HG03196 (cell line): ENCODE results near the gene VAMP5.
A peak's percentile ranks its signal among the peaks of the same experiment; 100 is the strongest.
"Not testable (repeated sequence)": the region's sequence is repeated elsewhere in the genome, so short reads cannot be mapped to it uniquely, and the experiment has no call there.

Source experiments
- ATAC-seq: cut with Tn5 transposase; IDR thresholded peaks from one replicate; pipeline ENCODE4 v1.9.1; 2021; ENCODE audit not compliant: unreplicated experiment

Gene VAMP5

DNA sequence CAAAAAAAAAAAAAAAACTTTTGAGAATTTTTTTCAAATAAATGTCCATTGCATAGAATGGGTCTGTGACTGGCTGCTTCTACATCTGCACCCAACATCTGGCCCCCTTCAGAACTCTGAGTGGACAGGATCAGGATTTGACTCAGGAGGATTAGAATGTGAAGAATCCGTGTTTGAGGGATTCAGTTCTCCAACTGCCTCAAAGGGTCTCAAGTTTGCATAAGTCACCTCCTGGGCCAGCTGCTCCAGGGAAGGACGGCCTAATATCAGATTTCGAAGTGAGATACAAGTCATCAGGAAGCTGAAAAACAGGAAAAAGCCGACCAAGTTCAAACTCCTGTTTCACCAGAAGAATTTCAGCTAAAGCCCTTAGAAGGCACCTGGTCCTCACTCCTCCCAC, 34.4 kb upstream of the VAMP5 start:
- ATAC-seq, result no peak

DNA sequence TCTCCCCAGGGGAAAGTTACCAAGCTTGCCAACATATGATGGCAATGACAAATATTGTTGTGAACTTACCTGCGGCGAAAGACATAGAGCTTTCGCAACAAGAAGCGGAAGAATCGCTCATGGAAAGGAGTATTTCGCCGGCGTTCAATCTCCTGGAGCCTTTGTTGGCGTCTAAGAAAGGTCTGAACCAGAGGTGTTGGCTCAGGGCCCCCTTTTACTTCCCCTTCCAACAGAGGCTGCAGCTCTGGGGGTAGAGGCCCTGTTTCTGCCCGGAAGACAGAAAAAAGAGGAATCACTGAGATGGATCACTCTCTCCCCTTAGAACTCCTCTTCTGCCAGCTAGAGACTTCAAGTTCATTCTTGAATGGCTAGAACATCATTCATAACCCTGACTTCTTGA, 33.7 kb upstream of the VAMP5 start:
- ATAC-seq, result no peak

DNA sequence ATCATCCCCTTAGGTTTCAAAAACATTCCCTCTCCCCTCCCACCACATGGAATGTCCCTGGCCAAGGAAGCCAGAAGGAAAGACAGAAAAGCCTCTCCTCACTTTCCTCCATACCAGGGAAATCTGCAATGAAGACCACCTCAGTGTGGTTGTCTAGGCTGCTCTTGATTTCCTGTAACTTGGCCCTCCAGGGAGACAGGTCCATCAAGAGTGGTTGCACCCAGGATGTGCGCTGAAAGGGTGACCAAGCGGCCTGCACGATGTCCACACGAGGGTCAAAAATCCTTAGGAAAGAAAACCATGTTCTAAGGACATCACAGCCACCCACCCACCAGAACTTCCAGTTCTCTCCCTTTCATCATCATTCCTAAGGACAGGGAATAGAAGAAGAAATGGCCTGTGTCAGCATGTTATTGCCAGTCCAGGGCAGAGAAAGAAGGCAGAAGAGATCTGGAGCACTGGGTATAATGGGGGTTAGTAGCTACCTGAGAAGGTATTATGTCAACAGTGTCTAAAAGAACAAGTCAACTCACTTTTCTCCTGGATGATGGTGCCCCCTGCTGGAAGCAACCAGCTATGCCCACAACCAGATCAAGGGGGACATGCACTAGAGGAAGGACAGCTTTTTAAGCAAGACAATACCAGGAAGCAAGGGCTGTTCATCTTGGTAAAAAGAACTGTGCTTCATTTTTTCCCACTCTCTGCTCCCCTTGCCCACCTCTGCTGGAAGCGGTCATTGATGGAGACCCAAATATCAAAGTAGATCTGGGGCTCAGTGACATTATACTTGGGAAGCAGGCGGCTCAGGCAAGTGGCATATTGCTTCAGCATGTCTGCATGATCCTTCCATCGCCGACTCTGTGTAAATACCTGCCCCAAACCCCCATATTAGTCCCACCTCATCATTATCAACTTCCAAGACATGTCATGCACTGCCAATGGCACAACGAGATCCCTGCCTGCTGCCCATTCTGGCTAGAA, 32.2 kb upstream of the VAMP5 start:
- ATAC-seq, result peak; percentile 55

DNA sequence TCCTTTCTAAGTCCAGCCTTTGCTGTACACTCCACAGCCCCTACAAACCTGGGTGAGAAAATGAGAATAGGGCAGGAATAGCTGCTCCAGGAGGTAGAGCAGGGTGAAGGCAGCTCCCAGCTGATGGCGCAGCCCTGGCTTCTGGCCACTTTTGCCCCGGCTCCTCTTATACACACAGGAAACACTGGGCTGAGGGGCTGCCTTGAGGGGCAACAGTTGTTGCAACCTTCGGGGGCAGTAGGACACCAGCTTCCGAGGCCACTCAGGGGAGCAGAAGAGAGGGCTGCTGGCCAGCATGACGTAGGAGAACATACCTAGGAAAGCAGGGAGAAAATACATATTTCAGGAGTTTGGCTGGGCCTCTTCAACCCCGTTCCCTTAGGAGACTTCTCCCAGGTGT, 31.0 kb upstream of the VAMP5 start:
- ATAC-seq, result no peak

DNA sequence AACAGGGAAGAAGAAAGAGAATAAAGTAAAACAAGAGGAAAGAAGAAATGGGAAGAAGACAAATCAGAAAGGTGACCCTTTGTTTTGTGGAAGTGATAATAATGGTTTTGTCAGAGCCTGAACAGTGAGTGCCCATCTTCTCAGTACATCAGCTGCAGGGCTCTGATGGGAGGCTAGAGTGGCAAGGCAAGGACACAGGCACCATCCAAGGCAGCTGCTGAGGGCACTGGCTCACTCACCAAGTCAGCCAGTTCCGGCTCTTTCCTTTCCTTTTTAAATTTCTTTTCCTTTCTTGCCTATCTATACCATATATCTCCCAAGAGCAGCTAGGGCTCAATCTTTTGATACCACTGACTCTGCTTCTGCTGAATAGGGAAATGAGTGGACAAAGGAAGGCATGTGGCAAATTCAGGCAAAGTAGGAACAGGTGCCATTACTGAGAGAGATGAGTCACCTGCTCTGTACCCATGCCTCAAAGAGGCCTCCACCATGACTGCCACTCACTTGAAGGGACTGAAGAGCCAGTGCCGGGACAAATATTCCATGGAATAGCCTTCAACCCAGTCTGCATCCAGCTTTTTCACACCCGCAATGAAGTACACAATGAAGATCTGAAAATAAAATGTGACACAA, 29.1 kb upstream of the VAMP5 start:
- ATAC-seq, result no peak

DNA sequence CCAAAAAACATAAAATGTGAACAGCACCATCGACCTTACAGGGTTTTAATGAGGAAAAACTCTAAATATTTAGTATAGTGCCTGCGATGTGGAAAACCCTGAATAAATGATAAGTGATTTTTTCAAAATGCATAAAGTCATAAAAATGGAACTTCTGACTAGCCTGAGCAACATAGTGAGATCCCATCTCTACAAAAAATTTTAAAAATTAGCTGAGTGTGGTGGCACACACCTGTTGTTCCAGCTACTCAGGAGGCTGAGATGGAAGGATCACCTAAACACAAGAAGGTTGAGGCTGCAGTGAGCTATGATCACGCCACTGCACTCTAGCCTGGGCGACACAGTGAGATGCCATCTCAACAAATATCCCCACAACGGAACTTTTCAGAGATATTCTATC, 27.1 kb upstream of the VAMP5 start:
- no peak for ATAC-seq

DNA sequence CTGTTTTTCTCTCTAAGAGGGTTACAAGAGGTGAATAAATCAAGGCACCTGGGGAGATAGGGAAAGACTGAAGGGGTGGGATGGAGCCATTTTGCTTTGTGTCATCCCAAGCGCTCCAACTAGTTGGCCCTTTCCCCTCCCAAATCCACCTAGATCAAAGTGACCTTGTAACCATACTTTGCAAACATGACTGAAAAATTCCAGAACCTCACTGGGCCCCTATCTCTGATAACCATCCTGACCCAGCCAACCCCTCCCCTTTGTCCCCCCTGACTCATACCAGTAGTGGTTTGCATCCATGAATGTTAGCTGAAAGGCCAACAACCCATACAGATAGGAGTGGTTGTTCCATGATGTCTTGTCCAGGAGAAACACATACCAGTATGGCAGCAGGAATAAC, 26.1 kb upstream of the VAMP5 start:
- ATAC-seq, result no peak

DNA sequence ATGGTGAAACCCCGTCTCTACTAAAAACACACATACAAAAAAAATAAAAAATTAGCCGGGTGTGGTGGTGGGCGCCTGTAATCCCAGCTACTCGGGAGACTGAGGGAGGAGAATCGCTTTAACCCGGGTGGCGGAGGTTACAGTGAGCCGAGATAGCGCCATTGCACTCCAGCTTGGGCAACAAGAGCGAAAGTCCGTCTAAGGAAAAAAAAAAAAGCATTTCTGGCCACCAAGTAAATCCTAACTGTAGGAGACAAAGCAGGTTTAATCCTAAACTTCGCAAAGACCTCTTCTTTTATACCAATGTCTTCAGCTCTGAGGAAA, 23.9 kb upstream of the VAMP5 start:
- not testable (repeated sequence) for ATAC-seq

DNA sequence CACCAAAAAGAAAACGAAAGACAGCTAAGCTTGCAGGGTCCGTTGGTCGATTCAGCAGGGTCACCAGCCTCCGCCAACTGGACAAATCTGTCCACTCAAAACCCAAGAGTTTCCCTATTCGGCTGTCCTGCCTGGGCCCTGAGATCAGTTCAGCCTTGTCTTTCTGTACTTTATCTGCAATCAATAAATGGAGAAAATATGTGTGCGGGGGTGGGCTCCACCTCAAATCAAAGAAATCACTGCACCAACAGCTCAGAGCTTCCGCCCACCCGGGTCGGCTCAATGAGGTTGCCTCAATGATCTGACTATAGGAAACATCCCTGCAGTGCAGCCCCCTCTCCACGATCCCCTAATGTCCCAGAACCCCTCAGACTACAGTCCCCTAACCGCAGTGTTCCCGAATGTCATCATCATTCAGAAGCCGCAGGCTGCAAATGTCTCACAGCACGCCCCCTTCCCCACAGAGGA, 23.4 kb upstream of the VAMP5 start:
- peak; percentile 14 for ATAC-seq

DNA sequence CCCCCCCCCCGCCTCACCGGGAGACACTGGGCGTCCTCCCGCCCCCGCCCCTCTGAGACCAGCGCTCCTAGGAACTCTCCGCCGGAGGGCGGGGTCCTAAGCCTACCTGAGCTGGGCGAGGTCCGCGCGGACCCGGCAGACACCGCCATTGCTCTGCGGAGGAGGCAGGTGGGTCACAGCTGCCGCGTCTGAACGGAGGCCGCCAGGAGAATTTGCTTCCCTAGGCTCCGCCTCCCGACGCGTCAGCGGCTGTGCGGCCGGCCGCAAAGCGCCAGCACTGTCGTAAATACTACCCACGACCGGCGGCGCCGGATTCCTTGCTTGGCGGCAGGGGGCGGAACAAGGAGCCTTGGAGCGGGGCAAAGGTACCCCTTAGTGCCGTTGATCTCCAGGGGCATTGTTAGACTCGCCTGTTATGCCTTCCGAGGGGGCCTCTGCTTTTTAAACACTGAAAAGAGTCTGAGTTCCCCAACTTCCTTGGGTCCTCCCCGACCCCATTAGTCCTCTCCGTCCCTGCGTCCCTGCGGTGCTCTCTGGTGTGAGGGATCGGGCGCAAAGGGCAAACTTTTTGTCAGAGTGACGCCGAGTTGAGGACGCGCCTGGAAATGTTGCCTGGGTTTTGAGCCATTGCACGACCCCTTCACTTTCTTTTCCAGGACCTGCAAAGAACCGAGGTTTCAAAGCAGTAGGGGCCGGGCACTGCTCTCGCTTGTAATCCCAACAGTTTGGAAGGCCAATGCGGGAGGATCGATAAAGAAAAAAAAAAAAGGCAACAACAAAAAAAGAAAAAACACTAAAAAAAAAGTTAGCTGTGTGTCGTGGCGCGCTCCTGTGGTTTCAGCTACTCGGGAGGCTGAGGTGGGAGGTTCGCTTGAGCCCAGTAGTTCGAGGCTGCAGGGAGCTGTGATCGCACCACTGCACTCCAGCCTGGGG, 22.7 kb upstream of the VAMP5 start, which contains the start of gene GGCX:
Gene GGCX, minus strand, starts transcription at position 214 of the 933 bp plus-strand sequence. Its CDS starts 65 bp downstream, at position 149.
- ATAC-seq, result peak; percentile 83

DNA sequence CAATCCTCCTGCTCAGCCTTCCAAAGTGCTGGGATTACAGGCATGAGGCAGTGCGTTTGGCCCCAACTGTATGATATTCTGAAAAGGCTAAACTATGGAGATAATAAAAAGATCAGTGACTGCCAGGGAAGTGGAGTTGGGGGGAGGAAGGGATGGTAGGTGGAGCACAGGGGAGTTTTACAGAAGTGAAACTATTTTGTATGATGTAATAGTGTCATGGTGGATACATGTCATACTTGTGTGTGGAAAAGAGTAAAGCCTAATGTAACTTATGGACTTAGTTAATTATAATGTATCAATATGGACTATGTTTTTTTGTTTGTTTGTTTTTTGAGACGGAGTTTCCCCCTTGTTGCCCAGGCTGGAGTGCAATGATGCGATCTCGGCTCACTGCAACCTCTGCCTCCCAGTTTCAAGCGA, 20.1 kb upstream of the VAMP5 start:
- ATAC-seq, result no peak

DNA sequence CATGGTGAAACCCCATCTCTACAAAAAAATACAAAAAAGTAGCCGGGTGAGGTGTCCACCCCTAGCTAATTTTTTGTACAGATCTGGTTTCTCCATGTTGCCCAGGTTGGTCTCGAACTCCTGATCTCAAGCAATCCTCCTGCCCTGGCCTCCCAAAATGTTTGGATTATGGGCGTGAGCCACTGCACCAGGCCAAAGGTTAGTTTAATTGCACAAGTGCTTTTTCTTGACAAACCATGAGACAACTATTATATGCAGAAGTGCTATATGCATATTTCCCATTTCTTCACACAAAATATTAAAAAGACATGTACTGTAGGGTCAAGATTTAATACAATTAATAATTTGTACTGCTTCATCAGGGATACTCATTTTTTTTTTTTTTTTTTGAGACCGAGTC, 18.0 kb upstream of the VAMP5 start:
- no peak for ATAC-seq

DNA sequence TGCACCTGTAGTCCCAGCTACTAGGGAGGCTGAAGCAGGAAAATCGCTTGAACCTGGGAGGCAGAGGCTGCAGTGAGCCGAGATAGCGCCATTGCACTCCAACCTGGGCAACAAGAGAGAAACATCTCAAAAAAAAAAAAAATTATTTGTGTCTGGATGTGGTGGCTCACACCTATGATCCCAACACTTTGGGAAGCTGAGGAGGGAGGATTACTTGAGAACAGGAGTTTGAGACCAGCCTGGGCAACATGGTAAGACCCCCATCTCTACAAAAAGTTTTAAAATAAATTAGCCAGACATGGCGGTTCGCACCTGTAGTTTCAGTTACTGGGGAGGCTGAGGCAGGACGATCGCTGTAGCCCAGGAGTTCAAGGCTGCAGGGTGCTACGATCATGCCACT, 8.5 kb upstream of the VAMP5 start:
- ATAC-seq, result no peak

DNA sequence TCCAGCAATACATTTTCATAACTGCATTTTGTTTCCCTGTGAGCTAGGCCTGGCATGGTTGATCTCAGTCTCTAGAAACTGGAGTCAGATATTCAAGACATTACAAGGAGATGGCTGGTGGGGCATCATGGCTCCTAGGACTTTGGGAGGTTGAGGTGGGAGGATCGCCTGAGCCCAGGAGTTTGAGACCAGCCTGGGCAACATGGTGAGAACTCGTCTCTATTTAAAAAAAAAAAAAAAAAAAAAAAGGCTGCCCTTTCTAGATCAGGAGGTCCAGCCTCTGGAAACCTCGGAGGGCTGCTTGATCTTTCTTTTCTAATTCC, 7.2 kb upstream of the VAMP5 start:
- no peak for ATAC-seq

DNA sequence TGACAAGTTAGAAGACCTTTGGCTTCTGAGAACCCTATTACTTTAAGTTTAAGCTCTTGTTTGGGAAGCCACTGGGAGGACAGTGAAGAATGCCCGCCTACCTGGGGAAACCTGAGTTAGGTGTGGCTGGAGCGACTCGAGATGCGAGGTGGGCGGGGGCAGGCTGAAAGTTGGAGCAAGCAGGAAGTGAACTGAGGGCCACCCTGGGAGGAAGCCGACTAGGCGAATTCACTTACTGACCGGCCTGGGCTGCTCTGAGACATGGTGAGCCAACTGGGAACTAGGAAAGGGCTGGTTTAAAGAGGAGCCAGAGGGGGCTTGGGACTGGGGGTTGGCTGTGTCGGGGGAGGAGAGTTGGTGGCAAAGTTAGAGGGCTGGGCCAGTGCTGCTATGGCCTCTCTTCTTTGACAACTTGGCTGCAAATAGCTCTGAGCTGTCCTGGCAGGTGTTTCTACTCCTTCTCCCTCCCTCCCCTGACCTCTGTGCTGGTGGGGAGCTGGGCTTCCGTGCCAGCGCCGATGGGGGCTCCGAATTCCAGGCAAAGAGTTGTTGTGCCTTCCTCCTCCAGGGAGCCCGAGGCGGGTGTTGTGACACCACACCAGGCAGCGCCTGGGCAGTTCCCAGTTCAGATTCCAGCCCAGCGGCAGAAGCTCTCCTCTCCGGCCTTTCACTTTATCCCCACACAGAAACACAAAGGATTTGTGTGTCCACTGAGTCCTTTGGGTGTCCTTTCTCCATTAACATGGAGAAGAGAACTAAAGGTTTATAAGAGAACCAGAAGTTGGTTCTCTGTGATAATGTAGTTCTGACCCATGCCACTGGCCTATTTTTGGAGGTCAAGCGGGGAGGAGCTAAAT, 6.6 kb upstream of the VAMP5 start, which contains the start of gene VAMP8:
Gene VAMP8, plus strand, starts transcription at position 201 of the 857 bp plus-strand sequence. Its CDS starts 61 bp downstream, at position 262.
- ATAC-seq, result no peak

DNA sequence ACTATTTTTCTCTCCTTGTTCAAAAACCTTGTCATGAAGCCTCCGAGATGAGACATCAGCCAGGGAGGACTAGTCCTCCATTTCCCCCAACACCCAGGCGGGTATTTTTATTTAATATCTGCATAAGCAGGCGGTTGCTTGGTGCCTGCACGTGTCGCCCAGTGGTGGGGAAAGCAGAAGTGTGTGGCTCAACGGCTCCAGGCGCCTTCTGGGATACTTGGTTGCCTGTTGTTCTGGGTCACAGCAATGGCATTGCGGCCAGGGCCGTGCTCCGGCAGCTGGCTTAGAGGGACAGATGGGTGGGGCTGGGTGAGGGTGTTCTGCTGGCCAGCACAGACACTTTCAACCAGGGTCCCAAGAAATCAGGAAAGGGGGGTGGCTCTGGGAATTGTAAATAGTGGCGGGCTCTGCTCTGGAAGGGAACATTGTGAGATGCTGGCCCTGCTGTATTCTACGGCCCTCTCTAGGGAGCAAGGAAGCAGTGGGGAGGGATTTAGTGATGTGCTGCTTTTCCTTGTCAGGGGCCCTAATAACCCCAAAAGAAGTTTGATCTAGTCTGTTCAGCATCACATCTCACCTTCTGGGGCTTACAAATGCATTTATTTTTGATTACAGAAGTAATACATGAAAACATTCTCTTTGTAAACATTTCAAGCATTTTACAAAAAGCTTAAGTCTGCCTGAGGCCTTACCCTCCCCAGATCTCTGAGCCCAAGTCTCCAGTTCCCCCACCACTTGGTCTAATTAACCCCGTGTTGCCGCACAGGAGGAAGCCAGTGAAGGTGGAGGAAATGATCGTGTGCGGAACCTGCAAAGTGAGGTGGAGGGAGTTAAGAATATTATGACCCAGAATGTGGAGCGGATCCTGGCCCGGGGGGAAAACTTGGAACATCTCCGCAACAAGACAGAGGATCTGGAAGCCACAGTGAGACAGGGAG, 5.7 kb upstream of the VAMP5 start:
- ATAC-seq, result peak; percentile 38

DNA sequence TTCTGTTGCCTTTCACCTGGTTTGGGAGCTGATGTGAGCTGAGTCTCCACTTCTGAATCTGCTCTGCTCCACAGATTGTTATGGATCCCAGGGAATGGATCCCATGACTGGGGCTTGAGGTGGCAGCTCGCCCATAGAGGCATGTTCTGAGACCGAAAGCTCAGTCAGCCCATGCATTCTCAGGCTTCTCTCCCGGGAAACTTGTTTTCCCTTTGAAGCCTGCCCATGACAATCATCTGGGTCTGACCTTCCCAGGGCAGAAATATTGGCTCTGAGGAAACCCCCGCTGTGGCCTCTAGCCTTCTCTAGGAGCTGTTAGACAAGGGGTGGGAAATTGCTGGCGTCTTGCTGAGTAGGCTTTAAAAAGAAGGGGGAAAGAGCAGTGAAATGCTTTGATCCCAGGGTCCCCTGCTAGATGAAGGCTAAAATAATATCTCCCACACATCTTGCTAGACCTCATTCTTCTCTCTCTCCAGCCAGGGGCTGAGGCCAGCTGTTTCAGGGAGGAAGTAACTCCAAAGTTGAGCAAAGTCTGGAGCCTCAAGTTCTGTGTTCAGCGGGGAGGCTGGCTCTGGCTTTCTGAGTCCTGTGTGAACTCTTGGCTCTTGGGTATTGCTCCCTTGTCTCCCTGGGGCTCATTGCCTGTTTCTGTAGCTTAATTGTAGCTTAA, 4.8 kb upstream of the VAMP5 start:
- ATAC-seq, result no peak

DNA sequence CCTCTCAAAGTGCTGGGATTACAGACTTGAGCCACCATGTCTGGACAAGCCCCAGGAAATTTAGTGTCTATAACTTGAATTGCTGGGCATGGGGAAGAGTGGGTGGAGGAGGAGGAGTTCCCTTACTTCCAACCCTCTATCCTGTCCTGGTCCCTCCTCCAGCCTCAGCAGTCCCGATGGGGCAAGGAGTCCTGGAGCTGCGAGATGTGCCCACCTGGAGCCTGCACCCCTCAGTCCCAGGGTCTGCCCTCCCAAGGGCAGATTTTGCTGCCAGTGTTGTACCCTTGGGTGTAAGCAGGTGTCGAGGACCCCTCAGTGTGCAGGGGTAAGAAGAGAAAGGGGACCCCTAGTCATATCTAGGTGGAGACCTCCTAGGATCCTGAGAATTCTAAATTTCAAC, 4.0 kb upstream of the VAMP5 start:
- no peak for ATAC-seq

DNA sequence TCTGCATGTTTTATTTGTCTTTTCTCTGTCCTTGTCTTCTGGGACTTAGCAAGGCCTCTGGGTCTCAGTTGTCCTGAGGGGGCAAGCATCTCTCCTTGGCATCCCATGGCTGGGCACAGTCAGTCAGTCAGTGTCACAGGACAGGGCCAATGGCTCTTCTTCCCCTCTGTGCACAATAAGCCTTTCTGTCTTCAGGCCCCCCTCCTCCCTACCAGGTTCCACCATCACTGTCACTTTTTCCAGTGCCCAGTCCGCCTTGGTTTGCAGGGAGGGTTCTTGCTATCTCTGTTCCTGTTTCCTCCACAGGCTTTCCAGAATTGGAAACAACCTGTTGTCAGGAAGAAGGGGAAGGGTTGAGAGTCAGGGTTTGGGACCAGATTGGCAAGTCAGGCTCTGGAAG, 1.7 kb upstream of the VAMP5 start:
- ATAC-seq, result no peak
